ENCODE results near the gene CD1B. TPM values are rescaled to one million over a fixed set of nuclear protein-coding genes. Genes with fewer than 3 reads are reported as not detected.

CD1B gene
- total and polyA plus RNA-seq, 2 experiments from 2014 or later: not detected

DNA sequence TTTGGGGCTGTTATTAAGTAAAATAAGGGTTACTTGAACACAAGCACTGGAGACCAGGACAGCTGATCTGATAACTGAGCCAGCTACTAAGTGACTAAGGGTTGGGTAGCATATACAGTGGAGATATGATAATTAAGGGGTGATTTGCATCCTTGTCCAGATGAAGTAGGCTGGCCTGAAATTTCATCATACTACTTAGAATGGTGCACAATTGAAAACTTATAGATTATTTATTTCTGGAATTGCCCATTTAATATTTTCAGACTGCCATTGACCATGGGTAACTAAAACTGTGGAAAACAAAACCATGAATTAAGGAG, 3.8 kb upstream of the CD1B start:
- Histone ChIP-seq H3K9me2 (ENCODE audit: insufficient read depth) (no peaks in the 10 kb centered on the region), H3K4me3 (no peak overlapping the region), H3K79me2 (ENCODE audit: insufficient read depth) (no peaks in the 10 kb centered on the region), H3K9me3 (ENCODE audit: low read depth) (no peaks in the 10 kb centered on the region), H3K9ac (no peak overlapping the region), H3K4me2 (ENCODE audit: unreplicated experiment) (no peak overlapping the region), H3K27ac (no peak overlapping the region), H2AFZ (no peak overlapping the region), H4K20me1 (ENCODE audit: insufficient read depth) (no peaks in the 10 kb centered on the region), H3K4me1 (ENCODE audit: insufficient read depth) (no peaks in the 10 kb centered on the region), H3F3A (ENCODE audit: insufficient read depth) (no peaks in the 10 kb centered on the region), H3K27me3 (replicated peaks; ENCODE audit: insufficient read depth) (no peaks in the 10 kb centered on the region), H3K36me3 (ENCODE audit: low read depth) (no peaks in the 10 kb centered on the region)
- DNase-seq: no peak
- in situ Hi-C loops (cut with MboI): no loop called here
- no peak for TF ChIP-seq EZH2phosphoT487 (IDR thresholded peaks at IDR 0.05; ENCODE audit: insufficient read depth, low read depth)
- TF ChIP-seq EZH2 (IDR thresholded peaks at IDR 0.05; ENCODE audit: insufficient read depth, poor library complexity, severe bottlenecking): no peak

DNA sequence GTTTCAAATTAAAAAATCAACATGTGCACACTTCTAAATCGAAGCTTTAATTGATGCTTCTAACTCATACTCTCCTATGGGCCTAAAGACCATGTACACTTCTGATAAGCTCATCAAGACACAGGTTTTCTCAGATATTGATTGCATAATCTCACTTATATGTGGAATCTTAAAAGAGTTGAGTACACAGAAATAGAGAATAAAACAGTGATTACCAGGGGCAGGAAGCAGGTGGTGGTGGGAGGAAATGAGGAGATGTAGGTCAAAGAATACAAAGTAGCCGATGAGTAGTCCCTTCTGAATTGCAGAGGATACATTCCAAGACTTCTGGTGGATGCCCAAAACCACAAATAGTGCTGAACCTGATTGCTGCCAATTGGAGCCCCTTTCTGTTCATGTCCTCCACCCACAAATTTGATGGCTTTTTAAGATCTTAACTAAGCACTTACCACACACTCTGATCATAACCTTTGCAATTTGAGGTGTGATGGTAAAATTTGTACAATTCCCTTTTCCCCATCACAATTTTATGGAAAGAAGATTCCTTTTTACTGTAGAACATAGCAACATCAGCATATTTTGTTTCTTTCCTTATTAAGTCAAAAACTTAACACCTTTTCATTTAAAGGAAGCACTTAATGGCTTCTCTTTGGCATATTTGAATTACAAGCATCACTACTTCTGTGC, 3.3 kb upstream of the CD1B start:
- no peak overlapping the region for H3K4me2 ChIP-seq (ENCODE audit: unreplicated experiment)
- TF ChIP-seq EZH2phosphoT487 (IDR thresholded peaks at IDR 0.05; ENCODE audit: insufficient read depth, low read depth): no peak
- TF ChIP-seq EZH2 (IDR thresholded peaks at IDR 0.05; ENCODE audit: insufficient read depth, poor library complexity, severe bottlenecking): no peak
- H3K9ac ChIP-seq: no peak overlapping the region
- H3F3A ChIP-seq (ENCODE audit: insufficient read depth): no peaks in the 10 kb centered on the region
- H3K9me2 ChIP-seq (ENCODE audit: insufficient read depth): no peaks in the 10 kb centered on the region
- no peaks in the 10 kb centered on the region for H3K9me3 ChIP-seq (ENCODE audit: low read depth)
- no peaks in the 10 kb centered on the region for H4K20me1 ChIP-seq (ENCODE audit: insufficient read depth)
- no peaks in the 10 kb centered on the region for H3K27me3 ChIP-seq (replicated peaks; ENCODE audit: insufficient read depth)
- H3K4me3 ChIP-seq: no peak overlapping the region
- H3K27ac ChIP-seq: no peak overlapping the region
- DNase-seq: no peak
- WGBS, 2 experiments (ENCODE audit: low coverage in 1 of 2, low lambda C conversion rate in 2 of 2, missing lambda C conversion rate in 2 of 2): 1 to 2% methylated on average over 2 of the region's 2 CpGs
- no peak overlapping the region for H2AFZ ChIP-seq
- in situ Hi-C loops (cut with MboI): no loop called here
- H3K79me2 ChIP-seq (ENCODE audit: insufficient read depth): no peaks in the 10 kb centered on the region
- no peaks in the 10 kb centered on the region for H3K36me3 ChIP-seq (ENCODE audit: low read depth)
- H3K4me1 ChIP-seq (ENCODE audit: insufficient read depth): no peaks in the 10 kb centered on the region

DNA sequence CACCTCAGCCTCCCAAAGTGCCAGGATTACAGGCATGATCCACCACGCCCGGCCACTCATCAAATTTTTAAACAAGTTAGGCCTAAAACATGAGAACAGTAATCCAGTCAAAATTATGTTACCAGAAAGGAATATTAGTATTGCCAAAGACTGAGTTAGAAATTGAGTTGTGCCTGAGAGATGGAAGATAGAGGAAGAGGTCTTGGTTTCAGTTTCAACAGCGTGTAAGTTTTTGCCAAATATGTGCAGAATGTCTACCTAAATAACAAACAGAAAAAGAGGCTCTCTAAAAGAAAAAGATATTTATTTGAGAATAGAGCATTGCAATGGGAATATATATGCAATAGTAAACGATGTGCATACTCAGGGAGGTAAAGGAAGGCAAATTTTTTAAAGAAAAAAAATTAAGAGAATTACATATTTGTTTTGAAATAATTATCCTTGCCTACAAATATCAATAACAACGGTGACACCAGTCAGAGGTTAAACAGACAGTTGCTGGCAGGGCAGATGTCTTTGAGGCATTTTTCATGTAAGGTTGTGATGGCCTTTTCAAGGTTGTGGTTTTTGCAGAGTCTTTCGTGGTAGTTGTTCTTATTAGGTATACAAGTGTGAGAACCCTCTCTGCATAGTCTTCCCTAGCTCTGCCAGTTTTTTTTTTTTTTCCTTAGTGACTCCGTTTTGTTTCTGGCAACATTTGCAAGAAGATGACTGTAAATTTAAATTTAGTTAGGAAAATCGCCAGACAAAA, 2.2 kb upstream of the CD1B start:
- H3K9me3 ChIP-seq (ENCODE audit: low read depth): no peaks in the 10 kb centered on the region
- H3K27ac ChIP-seq: no peak overlapping the region
- no peak overlapping the region for H3K4me3 ChIP-seq
- no peaks in the 10 kb centered on the region for H4K20me1 ChIP-seq (ENCODE audit: insufficient read depth)
- no peak overlapping the region for H2AFZ ChIP-seq
- WGBS, 2 experiments (ENCODE audit: low coverage in 1 of 2, low lambda C conversion rate in 2 of 2, missing lambda C conversion rate in 2 of 2): 8 to 12% methylated on average over 8 of the region's 8 CpGs
- TF ChIP-seq EZH2phosphoT487 (IDR thresholded peaks at IDR 0.05; ENCODE audit: insufficient read depth, low read depth) (no peak), EZH2 (IDR thresholded peaks at IDR 0.05; ENCODE audit: insufficient read depth, poor library complexity, severe bottlenecking) (no peak)
- no peaks in the 10 kb centered on the region for H3K4me1 ChIP-seq (ENCODE audit: insufficient read depth)
- H3K27me3 ChIP-seq (replicated peaks; ENCODE audit: insufficient read depth): no peaks in the 10 kb centered on the region
- no peaks in the 10 kb centered on the region for H3K36me3 ChIP-seq (ENCODE audit: low read depth)
- H3F3A ChIP-seq (ENCODE audit: insufficient read depth): no peaks in the 10 kb centered on the region
- no peak overlapping the region for H3K4me2 ChIP-seq (ENCODE audit: unreplicated experiment)
- no peaks in the 10 kb centered on the region for H3K79me2 ChIP-seq (ENCODE audit: insufficient read depth)
- in situ Hi-C loops (cut with MboI): no loop called here
- H3K9me2 ChIP-seq (ENCODE audit: insufficient read depth): no peaks in the 10 kb centered on the region
- H3K9ac ChIP-seq: no peak overlapping the region
- no peak for DNase-seq

DNA sequence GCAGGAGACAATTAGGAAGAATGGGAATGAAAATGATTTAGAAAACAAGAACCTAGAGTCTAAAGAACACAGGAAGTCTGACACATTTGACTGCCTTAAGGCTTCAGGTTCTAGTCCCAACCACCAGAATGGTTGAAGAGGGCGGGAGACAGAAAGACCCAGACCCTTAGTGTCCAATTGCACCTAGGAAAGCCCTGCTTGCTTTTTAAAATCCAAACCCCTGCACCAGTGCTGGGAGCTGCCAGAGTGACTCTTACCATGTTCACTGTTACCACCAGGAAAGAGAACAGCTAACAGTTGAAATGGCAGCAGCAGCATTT, 265 bp downstream of the CD1B start:
- Histone ChIP-seq H3K4me2 (ENCODE audit: unreplicated experiment) (no peak overlapping the region), H3F3A (ENCODE audit: insufficient read depth) (no peaks in the 10 kb centered on the region), H3K4me1 (ENCODE audit: insufficient read depth) (no peaks in the 10 kb centered on the region), H3K4me3 (no peak overlapping the region), H3K9me3 (ENCODE audit: low read depth) (no peaks in the 10 kb centered on the region), H3K27ac (no peak overlapping the region), H4K20me1 (ENCODE audit: insufficient read depth) (no peaks in the 10 kb centered on the region), H3K9me2 (ENCODE audit: insufficient read depth) (no peaks in the 10 kb centered on the region), H2AFZ (no peak overlapping the region), H3K27me3 (replicated peaks; ENCODE audit: insufficient read depth) (no peaks in the 10 kb centered on the region), H3K79me2 (ENCODE audit: insufficient read depth) (no peaks in the 10 kb centered on the region), H3K36me3 (ENCODE audit: low read depth) (no peaks in the 10 kb centered on the region), H3K9ac (no peak overlapping the region)
- DNase-seq: no peak
- TF ChIP-seq EZH2phosphoT487 (IDR thresholded peaks at IDR 0.05; ENCODE audit: insufficient read depth, low read depth): no peak
- TF ChIP-seq EZH2 (IDR thresholded peaks at IDR 0.05; ENCODE audit: insufficient read depth, poor library complexity, severe bottlenecking): no peak
- 0 to 5% methylated on average over 1 of the region's 1 CpG for WGBS, 2 experiments (ENCODE audit: low coverage in 1 of 2, low lambda C conversion rate in 2 of 2, missing lambda C conversion rate in 2 of 2)
- in situ Hi-C loops (cut with MboI): no loop called here

All from GM23248 (cell line).